Naive thymus-derived CD4-positive, alpha-beta T cell (primary cell): ENCODE results near the gene IRAK2. TPM values are rescaled to one million over a fixed set of nuclear protein-coding genes. Genes with fewer than 3 reads are reported as not detected.

Experiments
- ATAC-seq: fragments of 150-1000 bp; cut with Tn5 transposase; 2 replicates; pipeline ENCODE4 v1.10.0; 2021; ENCODE audit warnings: mild to moderate bottlenecking, moderate library complexity
- CTCF ChIA-PET: fragments of 350-600 bp; sonication (Branson Sonifier 250); formaldehyde crosslinking; loops from one replicate; lab custom pipeline; 2021; ENCODE audit warnings: antibody characterized with exemption; lab: Charles Lee
- POLR2A ChIA-PET: fragments of 350-600 bp; sonication (Branson Sonifier 250); formaldehyde crosslinking; loops from one replicate; lab custom pipeline; 2021; ENCODE audit warnings: antibody characterized with exemption, inconsistent platforms; lab: Charles Lee
- DNase-seq, 9 donors: peaks; one replicate each; pipeline versions ENCODE4 v3.0.0 to v3.0.0-alpha.2; 2020 to 2022; ENCODE audit warnings: mixed read lengths in 1 of 9
- H3K27ac ChIP-seq: one replicate; pipeline ENCODE4 v1.7.0; 2013; ENCODE audit warnings: mild to moderate bottlenecking, low read depth, low read length, moderate library complexity
- H3K27me3 ChIP-seq, 2 donors: one replicate each; pipeline ENCODE4 v1.7.0; 2013; ENCODE audit warnings: low read length in 2 of 2, mild to moderate bottlenecking in 2 of 2, moderate library complexity in 2 of 2; ENCODE audit not compliant: control insufficient read depth in 2 of 2, insufficient read depth in 2 of 2
- H3K36me3 ChIP-seq, 3 experiments: 1 replicate in 2 of 3; 2 replicates in 1 of 3; pipeline ENCODE4 v1.7.0; 2013; ENCODE audit warnings: low read length in 3 of 3, mild to moderate bottlenecking in 3 of 3, moderate library complexity in 1 of 3; ENCODE audit not compliant: insufficient read depth in 3 of 3, control insufficient read depth in 2 of 3
- H3K4me1 ChIP-seq, 2 donors: one replicate each; pipeline ENCODE4 v1.7.0; 2013; ENCODE audit warnings: low read length in 2 of 2, mild to moderate bottlenecking in 2 of 2, moderate library complexity in 1 of 2; ENCODE audit not compliant: control insufficient read depth in 2 of 2, insufficient read depth in 2 of 2
- H3K4me3 ChIP-seq: 2 replicates; pipeline ENCODE4 v1.7.0; 2013; ENCODE audit warnings: mild to moderate bottlenecking, low read length
- H3K9me3 ChIP-seq, 3 experiments: 1 replicate in 2 of 3; 2 replicates in 1 of 3; pipeline ENCODE4 v1.7.0; 2013; ENCODE audit warnings: low read length in 3 of 3; ENCODE audit not compliant: control insufficient read depth in 2 of 3
- H3K27ac Mint-ChIP-seq, 9 donors: one replicate each; pipeline ENCODE4 v1.8.0; 2020 to 2022; ENCODE audit warnings: mixed read lengths in 9 of 9, mild to moderate bottlenecking in 8 of 9, moderate library complexity in 5 of 9, inconsistent platforms in 2 of 9
- H3K27me3 Mint-ChIP-seq, 5 donors: one replicate each; pipeline ENCODE4 v1.8.0; 2021 to 2022; ENCODE audit warnings: mixed read lengths in 5 of 5, mild to moderate bottlenecking in 1 of 5
- H3K36me3 Mint-ChIP-seq, 5 donors: one replicate each; pipeline ENCODE4 v1.8.0; 2020 to 2022; ENCODE audit warnings: mixed read lengths in 5 of 5, mild to moderate bottlenecking in 3 of 5, inconsistent platforms in 1 of 5
- H3K4me1 Mint-ChIP-seq, 7 donors: one replicate each; pipeline ENCODE4 v1.8.0; 2020 to 2022; ENCODE audit warnings: mixed read lengths in 7 of 7, mild to moderate bottlenecking in 3 of 7, inconsistent platforms in 1 of 7
- H3K4me3 Mint-ChIP-seq, 10 donors: one replicate each; pipeline ENCODE4 v1.8.0; 2020 to 2022; ENCODE audit warnings: mild to moderate bottlenecking in 10 of 10, mixed read lengths in 10 of 10, moderate library complexity in 6 of 10, inconsistent platforms in 2 of 10
- H3K9me3 Mint-ChIP-seq, 11 donors: one replicate each; pipeline ENCODE4 v1.8.0; 2020 to 2022; ENCODE audit warnings: mixed read lengths in 11 of 11, mild to moderate bottlenecking in 4 of 11, inconsistent platforms in 1 of 11, moderate library complexity in 1 of 11
- intact Hi-C, 2 donors: fragments of 100-400 bp; cut with micrococcal nuclease; formaldehyde crosslinking; loops; one replicate each; pipeline ENCODE4 v1.15.1; 2023
- polyA plus RNA-seq, 2 donors: library from polyadenylated mRNA; unstranded; fragments of 300-500 nt; fragmentation: Illumina TruSeq; gene quantifications; one replicate each; pipeline ENCODE4 v1.2.3, GENCODE V29; 2021
- total RNA-seq, 6 experiments: library from RNA in 5 of 6; stranded (reverse) in 5 of 6; gene quantifications; 1 replicate in 5 of 6; 2 replicates in 1 of 6; pipeline ENCODE4 v1.2.3 and lab custom pipeline; 2021 to 2026

The IRAK2 gene
- total and polyA plus RNA-seq, 7 experiments from 2014 or later, result 1.5 to 4.8 (median 2.3) TPM

DNA sequence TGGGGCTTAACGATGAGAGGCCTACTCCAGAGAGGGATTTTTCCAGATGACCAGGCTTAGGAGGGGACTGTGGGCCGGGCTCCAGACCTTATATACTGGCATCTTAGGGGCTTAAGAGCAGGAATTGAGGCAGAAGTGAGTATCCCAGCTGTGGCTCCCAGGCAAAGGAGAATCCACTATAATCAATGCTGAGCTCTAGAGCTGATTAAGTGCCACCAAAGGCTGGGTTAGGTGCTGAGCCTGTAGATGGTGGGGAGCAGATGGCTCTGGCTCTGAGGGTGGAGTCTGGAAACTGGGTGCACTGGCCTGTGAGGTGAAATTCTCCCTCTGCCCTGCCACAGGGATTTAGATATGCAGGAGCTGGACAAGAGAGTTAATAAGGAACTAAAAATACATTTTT is 23.2 kb downstream of the IRAK2 start:
- Histone ChIP-seq H3K27ac (no peak overlapping the region), H3K4me3 (no peak overlapping the region), H3K9me3 (no peaks in the 10 kb centered on the region), H3K4me1 (peaks cover 60 to 61% of the 10 kb centered on the region in 2 donors), H3K36me3 (no peaks in the 10 kb centered on the region), H3K27me3 (no peaks in the 10 kb centered on the region)
- DNase-seq (no peak), ATAC-seq (no peak)
- Mint-ChIP-seq H3K27me3 (no peaks in the 10 kb centered on the region), H3K27ac (peak overlapping the region in 6 of 9 donors; percentile 15 to 95 (median 80)), H3K9me3 (no peaks in the 10 kb centered on the region), H3K4me1 (peaks cover 43 to 79% (median 69%) of the 10 kb centered on the region in 7 donors), H3K36me3 (peaks cover 0 to 30% (median 0%) of the 10 kb centered on the region in 5 donors), H3K4me3 (peak overlapping the region in 5 of 10 donors; percentile 37 to 81 (median 54))
- intact Hi-C loops, result no loop called here
- ChIA-PET POLR2A (no interaction called here), CTCF (no interaction called here)

DNA sequence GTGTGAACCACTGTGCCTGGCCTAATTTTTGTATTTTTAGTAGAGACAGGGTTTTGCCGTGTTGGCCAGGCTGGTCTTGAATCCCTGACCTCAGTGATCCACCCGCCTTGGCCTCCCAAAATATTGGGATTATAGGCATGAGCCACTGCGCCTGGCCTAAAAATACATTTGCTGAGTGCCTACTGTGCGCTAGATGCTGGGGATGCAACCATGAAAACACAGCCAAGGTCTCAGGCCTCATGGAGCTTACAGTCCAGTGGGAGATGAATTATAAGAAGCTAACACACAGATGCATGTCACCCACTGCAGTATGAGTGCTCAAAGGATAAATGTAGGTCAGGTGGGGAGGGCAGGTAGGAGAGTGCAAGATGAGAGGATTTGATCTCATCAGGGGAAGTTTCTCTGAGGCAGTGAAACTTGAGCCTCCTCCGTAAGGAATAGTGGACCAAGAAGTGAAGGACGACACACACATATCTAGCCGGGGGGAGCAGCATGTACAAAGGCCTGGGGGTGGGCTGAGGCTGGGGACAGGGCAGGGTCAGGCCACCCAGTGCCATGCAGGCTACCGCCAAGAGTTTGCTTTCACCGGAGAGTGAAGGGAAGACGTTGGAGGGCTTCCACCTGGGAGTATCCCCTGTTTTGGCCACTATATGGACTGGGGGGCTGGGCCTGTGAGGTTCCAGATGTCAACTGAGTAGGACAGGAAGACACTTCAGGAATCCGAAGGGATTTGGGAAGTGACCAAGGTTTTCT is 24.3 kb downstream of the IRAK2 start:
- POLR2A ChIA-PET, result interaction anchor here (1.3 kb wide), 2 partner anchors 11 to 18 kb away, joined by 3 to 4 read pairs; no protein-coding TSS in a partner anchor

DNA sequence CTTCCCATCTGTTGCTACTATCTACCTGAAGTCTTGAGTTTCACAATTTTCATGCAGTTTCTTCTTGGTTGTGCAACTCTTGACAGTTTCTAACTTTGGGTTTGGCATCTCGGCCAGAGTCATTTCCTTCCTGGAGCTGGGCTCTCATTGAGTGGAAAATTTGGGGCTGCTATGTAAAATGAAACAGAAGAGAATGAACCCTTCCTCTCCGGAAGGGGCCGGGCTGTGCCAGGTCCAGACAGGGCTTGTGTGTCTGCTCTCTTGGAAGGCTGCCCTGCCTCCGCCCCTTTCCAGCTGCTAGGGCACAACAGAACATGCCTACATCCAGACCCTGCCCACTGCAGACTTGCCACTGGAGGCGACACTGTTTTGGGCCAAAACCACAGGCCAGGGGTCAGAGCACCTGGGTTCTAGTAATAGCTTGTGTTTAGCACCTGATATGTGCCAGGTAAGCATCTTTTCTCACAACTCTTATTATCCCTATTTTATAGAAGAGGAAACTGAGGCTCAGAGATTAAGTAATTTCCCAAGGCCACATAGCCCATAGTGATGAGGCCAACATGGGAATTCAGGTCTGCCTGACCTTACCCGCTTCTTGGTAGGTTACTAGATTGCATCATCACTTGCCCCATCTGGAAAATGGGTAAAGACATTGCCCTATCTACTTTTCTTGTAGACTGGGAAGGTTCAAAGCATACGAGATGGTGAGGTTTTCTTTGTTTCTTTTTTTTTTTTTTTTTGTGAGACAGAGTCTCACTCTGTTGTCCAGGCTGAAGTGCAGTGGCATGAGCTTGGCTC is 25.0 kb downstream of the IRAK2 start:
- POLR2A ChIA-PET, result interaction anchor here (1.1 to 1.3 kb wide), 3 partner anchors 10 to 19 kb away, joined by 3 to 4 read pairs (median 3); no protein-coding TSS in a partner anchor
- Mint-ChIP-seq H3K27me3 (no peaks in the 10 kb centered on the region), H3K4me3 (peak overlapping the region; percentile 13 to 85 (median 66)), H3K36me3 (peaks cover 0 to 36% (median 0%) of the 10 kb centered on the region in 5 donors), H3K9me3 (peaks cover 0 to 2% (median 0%) of the 10 kb centered on the region in 11 donors), H3K27ac (peak overlapping the region; percentile 31 to 98 (median 71)), H3K4me1 (peaks cover 58 to 90% (median 81%) of the 10 kb centered on the region in 7 donors)
- Histone ChIP-seq H3K36me3 (no peaks in the 10 kb centered on the region), H3K4me1 (peaks cover 78 to 79% of the 10 kb centered on the region in 2 donors), H3K27ac (peak overlapping the region; percentile 40), H3K9me3 (no peaks in the 10 kb centered on the region), H3K27me3 (no peaks in the 10 kb centered on the region), H3K4me3 (peak overlapping the region; percentile 24)
- CTCF ChIA-PET, result interaction anchor here (1.1 kb wide), 1 partner anchor 9 kb away, joined by 3 read pairs; no protein-coding TSS in a partner anchor
- ATAC-seq, result peak; percentile 57
- intact Hi-C loops, result loop anchor here (1.0 kb wide), 2 partner anchors 10 to 39 kb away; no protein-coding TSS in a partner anchor
- peak in 2 of 9 donors; percentile 10 to 21 for DNase-seq

More for the DNA sequence above, 24.3 kb downstream of the IRAK2 start:
- DNase-seq, result no peak
- Histone ChIP-seq H3K9me3 (no peaks in the 10 kb centered on the region), H3K27me3 (no peaks in the 10 kb centered on the region), H3K36me3 (no peaks in the 10 kb centered on the region), H3K27ac (no peak overlapping the region), H3K4me1 (peaks cover 71% of the 10 kb centered on the region in 2 donors), H3K4me3 (peak overlapping the region; percentile 24)
- Mint-ChIP-seq H3K4me1 (peaks cover 52 to 86% (median 76%) of the 10 kb centered on the region in 7 donors), H3K36me3 (peaks cover 0 to 33% (median 0%) of the 10 kb centered on the region in 5 donors), H3K4me3 (peak overlapping the region; percentile 13 to 85 (median 66)), H3K9me3 (peaks cover 0 to 2% (median 0%) of the 10 kb centered on the region in 11 donors), H3K27me3 (no peaks in the 10 kb centered on the region), H3K27ac (peak overlapping the region; percentile 13 to 98 (median 78))
- ATAC-seq, result no peak
- intact Hi-C loops, result loop anchor here (1.0 kb wide), 2 partner anchors 10 to 39 kb away; no protein-coding TSS in a partner anchor
- CTCF ChIA-PET, result no interaction called here

DNA sequence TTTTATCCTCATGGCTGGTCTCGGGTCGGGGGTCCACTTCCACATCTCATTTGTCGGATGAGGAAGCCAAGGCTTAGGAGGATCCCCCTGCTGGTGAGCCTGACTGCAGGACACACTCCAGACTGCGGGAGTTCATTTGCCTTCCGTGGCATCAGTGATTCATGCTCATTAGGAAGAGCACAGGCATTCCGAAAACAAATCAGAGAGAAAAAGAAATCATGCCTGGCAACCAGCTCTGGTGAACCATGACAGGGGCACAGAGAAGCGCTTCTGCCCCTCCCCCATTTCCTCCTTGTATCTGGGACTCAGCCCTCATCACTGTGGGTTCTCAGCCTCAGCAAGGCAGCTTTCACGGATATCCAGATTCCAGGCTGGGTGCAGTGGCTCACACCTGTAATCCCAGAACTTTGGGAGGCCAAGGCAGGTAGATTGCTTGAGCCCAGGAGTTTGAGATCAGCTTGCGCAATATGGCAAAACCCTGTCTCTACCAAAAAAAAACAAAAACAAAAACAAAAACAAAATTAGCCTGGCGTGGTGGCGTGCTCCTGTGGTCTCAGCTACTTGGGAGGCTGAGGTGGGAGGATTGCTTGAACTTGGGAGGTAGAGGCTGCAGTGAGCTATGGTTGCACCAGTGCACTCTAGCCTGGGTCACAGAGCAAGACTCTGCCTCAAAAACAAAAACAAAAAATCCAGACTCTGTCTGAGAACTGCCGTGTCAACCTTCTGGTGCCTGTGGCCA is 28.4 kb downstream of the IRAK2 start:
- H3K4me1 ChIP-seq, result peaks cover 78 to 86% of the 10 kb centered on the region in 2 donors
- no peaks in the 10 kb centered on the region for H3K9me3 ChIP-seq
- peak; percentile 24 for ATAC-seq
- Mint-ChIP-seq H3K27me3 (no peaks in the 10 kb centered on the region), H3K4me3 (peak overlapping the region; percentile 70 to 90 (median 81)), H3K27ac (peak overlapping the region; percentile 90 to 98 (median 97)), H3K4me1 (peaks cover 54 to 92% (median 85%) of the 10 kb centered on the region in 7 donors), H3K36me3 (peaks cover 0 to 29% (median 0%) of the 10 kb centered on the region in 5 donors), H3K9me3 (peaks cover 0 to 2% (median 0%) of the 10 kb centered on the region in 11 donors)
- DNase-seq, result peak in 8 of 9 donors; percentile 35 to 68 (median 62)
- H3K27me3 ChIP-seq, result no peaks in the 10 kb centered on the region
- H3K36me3 ChIP-seq, result no peaks in the 10 kb centered on the region
- peak overlapping the region; percentile 34 for H3K4me3 ChIP-seq
- intact Hi-C loops, result loop anchor here in 1 of 2 donors (1.0 kb wide), 1 partner anchor 32 kb away; no protein-coding TSS in a partner anchor
- POLR2A ChIA-PET, result interaction anchor here (0.5 to 3.4 kb wide), 11 partner anchors 17 to 796 kb away, joined by 3 to 12 read pairs (median 5); partner anchors contain the start of genes BRK1, CRELD1 and VHL
- CTCF ChIA-PET, result interaction anchor here (0.5 to 1.6 kb wide), 7 partner anchors 16 to 49 kb away, joined by 3 to 6 read pairs (median 3); partner anchors contain the start of gene IRAK2
- peak overlapping the region; percentile 75 for H3K27ac ChIP-seq

DNA sequence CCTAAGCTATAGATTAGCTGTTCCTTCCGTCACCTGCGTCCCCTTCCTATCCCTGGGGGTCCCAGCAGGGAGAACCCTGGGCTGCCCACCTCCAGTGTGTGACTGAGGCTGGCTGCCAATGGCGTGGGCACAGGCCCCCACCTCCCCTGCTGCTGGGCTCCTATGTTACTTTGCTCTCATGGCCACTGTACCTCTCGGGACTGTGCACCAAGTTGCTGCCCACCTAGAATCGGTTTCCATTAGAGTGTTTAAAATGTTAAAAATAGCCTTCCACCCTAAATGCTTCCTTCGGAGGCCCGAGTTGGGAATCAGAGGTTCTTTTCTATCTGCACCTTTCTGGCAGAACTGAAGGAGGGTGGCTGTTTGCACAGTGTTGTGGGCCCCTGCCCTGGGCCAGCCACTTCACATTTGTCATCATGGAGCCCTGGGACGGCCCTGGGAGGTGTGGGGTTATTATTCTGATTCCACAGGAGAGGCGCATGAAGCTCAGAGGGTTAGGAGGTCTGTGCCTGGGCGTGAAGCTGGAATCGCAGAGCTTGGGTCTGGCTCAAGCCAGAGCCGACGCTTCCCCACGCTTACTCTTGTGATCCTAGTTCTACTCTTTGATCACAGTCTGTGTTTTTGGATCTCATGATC is 29.1 kb downstream of the IRAK2 start:
- peaks cover 84 to 92% of the 10 kb centered on the region in 2 donors for H3K4me1 ChIP-seq
- Mint-ChIP-seq H3K36me3 (peaks cover 0 to 27% (median 0%) of the 10 kb centered on the region in 5 donors), H3K4me3 (peak overlapping the region; percentile 70 to 90 (median 81)), H3K27ac (peak overlapping the region; percentile 90 to 98 (median 97)), H3K27me3 (no peaks in the 10 kb centered on the region), H3K4me1 (peaks cover 58 to 96% (median 88%) of the 10 kb centered on the region in 7 donors), H3K9me3 (peaks cover 0 to 2% (median 0%) of the 10 kb centered on the region in 11 donors)
- intact Hi-C loops, result loop anchor here (1.0 to 2.0 kb wide), 7 partner anchors 8 to 79 kb away; partner anchors contain the start of genes BRK1 (in 1 of the 2) and TATDN2 (in 1 of the 2)
- no peaks in the 10 kb centered on the region for H3K9me3 ChIP-seq
- POLR2A ChIA-PET, result interaction anchor here (0.5 to 3.4 kb wide), 16 partner anchors 8 to 797 kb away, joined by 3 to 14 read pairs (median 5); partner anchors contain the start of genes BRK1 and VHL
- H3K27ac ChIP-seq, result peak overlapping the region; percentile 75
- DNase-seq (no peak), ATAC-seq (no peak)
- CTCF ChIA-PET, result interaction anchor here (0.5 to 1.9 kb wide), 14 partner anchors 8 to 292 kb away, joined by 3 to 9 read pairs (median 4); no protein-coding TSS in a partner anchor
- no peaks in the 10 kb centered on the region for H3K36me3 ChIP-seq
- no peaks in the 10 kb centered on the region for H3K27me3 ChIP-seq
- peak overlapping the region; percentile 34 for H3K4me3 ChIP-seq
